ENCODE data around the gene ATXN2L.
"Not testable (repeated sequence)": the region's sequence is repeated elsewhere in the genome, so short reads cannot be mapped to it uniquely, and the experiment has no call there.

ATXN2L gene

DNA sequence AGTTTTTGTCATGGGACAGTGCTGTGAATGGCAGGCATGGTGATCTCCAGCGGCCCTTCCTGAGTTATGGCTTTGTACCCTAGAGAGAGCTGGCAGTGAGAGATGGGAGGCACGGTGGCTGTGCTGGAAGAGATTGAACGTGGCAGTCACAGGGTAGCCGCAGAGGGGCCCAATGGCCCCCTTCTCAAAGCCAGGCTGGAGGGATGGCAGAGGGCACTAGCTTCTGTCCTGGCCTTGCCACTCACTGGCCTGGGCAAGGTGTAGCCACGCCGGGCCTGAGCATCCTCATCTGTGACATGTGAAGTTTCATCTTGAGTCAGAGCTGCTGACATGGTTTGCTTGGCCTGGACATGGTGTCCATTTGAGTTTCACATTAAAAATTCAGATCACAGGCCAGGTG lies 51.6 kb downstream of the ATXN2L start:
- DNase-seq = no peak

DNA sequence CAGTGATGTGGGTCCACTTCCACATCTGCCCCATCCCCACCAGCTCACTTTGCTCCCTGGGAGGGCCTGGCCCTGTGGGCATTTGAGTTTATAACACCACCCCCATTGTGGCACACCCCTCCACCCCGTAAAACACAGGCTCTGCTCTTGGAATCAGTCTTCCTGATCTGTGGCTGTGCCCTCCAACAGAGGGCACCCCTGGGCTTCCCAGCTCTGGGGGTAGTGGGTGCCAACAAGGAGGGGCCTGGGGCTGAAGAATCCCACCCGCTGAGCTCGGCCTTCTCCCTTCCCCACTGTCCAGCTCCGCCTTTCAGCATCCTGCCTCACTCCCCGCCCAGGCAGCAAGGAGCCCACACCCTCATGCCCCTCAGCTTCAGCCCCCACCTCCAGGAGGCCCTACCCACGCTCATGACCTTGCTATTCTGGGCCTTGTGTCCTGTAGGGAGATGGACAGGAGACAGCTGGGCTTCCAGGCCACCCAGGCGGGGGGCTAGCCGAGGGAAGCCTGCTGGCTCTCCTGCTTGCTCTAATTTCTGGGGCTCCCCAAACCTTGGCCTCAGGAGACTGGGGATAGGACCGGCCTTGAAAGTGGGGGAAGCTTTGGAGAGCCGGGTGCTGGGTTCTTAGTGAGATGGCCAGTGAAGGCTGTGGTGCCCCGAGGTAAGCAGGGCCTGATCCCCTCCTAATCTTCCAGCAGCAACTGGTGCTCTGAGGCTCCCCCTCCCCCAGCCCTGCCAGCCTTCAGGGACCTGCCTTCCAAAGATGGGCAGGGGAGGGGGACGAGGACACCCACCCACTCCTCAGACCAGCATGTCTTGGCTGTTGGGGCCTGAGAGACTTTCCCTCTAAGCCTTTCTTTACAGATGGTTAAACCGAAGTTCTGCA lies 52.6 kb downstream of the ATXN2L start:
- no peak for DNase-seq

DNA sequence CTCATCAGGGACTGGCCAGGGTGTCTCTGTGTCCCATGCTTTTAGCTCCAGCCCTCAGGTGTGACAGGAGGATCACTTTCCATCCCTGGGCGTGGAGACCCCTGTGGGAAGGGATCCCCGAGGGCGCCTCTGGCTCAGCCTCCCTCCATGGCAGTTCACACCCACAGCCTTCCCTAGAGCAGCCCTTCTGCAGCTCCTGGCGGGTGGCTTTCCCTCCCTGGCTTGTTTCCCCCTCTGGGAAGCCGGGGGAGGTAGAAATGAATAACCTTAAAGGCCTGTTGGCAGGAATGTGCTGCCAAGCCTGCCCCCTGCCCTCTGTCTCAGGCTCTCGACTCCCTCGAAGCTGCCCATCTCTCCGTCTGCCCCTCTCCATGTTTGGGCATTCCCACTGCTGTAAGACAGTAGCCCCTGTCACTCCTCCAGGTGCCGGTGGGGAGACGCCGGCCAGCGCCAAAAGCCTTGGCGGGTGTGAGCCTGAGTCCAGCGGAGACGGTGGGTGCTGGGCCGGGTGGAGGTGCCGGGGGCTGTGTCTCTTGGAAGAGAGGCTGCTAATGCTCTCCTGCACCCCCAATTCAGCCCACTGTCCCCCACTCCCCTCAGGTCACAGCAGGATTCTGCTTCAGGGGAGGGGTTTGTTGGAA lies 53.3 kb downstream of the ATXN2L start:
- no peak for DNase-seq

DNA sequence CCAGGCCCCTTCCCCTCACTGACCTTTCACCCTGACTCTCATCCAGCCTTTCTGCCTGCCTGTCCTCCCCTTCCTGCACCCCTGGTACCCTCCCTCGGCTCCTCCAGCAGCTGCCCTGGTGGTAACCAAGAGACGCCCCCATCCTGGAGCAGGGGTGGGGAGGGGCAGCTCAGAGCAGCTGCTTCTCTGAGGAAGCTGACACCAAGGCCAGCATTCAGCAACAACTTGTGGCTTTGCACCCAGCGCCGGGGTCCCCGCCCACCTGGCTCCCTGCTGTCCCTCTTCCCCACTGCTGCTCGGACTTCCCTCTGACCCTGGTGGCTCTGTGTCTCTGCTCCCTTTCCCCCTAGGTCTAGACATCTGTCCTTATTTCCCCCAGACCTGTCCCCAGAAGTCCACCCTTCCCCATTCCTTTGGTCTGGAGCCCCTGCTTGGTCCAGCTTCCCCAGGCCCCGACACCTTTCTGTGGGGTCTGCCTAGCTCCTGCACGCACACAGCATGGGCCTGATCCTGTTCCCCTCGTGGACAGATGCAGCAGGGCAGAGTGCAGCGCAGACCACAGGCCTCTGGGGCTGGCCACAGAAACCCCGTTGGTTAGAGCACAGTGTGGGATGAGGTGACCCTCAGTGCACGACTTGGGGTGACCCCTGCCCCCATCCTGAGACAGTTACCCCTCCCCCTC lies 54.3 kb downstream of the ATXN2L start:
- DNase-seq = no peak

DNA sequence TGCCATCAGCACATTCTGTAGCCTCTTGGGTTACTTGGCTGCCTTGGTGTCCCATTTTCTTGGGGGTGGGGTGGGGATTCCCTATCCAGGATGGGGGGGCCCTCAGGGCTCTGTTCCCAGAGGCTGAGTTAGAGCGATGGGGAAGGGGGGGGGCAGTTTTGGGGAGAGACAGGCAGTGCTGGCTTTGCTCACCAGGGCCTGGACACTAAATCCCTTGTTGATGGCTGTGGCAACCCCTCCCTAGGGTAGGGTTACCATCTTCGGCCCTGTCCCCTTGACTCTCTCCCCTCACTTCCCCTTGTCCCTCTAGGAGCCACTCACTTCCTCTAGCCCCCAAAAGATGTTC lies 54.8 kb downstream of the ATXN2L start:
- no peak for DNase-seq

DNA sequence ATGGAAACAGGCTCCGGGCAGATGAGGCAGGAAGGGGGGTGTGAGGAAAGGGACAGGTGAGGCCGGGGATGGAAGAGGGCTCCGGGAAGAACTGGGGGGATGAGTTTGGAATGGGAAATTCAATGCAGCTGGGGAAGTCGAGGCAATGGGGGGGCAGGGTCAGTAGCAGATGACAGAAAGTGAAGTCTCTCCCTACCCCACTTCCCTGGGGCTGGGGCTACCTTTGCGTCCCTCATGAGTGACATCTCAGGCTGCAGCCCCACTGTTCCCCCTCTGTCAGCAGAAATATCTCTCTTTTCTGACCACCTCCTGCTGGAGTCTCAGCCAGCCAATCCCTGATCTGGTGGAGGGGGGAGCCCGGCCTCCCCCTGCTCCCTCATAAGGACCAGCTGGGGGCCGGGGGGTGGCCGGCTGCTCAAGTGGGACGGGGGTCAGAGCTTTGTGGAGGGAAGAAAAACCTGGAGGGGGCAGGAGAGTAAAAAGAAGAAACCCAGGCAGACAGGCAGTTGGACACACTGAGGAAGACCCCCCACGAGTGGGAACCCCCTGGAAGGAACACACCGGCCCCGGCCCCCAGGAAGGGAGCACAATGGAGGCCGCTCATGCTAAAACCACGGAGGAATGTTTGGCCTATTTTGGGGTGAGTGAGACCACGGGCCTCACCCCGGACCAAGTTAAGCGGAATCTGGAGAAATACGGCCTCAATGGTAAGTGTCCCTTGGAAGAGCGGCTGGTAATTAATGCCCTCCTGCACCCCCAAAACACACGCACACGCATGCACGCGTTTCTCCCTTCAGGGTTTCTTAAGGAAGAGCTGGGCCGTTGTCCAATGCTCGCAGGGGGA lies 55.5 kb downstream of the ATXN2L start, which contains the start of gene ATP2A1:
Gene ATP2A1, plus strand, starts transcription at position 406 of the 844 bp plus-strand sequence. Its CDS starts 184 bp downstream, at position 590.
- no peak for DNase-seq

DNA sequence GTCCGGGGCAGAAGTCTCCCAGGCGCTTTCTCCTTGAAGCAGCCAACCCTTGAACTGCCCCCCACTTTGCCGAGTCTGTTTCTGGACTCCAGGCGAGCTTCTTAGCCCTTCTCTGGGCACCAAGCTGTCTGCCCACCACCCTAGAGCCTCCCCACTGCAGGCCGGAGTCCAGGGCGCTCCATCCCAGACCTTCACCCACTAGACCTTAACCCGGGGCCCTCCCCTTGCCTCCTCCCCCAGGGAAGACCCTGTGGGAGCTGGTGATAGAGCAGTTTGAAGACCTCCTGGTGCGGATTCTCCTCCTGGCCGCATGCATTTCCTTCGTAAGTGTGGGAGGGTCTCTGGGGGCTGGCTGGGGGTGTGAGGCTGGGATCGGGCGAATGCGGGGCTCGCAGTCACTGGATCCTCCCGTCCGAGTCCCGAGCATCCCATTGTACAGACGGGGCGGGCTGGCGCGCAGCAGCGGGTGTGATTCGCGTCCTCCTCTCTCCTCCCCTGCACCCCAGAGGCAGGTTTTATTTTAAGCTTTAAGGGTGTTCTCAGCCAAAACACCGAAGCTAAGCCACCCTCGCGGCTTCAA lies 56.6 kb downstream of the ATXN2L start:
- DNase-seq = no peak

DNA sequence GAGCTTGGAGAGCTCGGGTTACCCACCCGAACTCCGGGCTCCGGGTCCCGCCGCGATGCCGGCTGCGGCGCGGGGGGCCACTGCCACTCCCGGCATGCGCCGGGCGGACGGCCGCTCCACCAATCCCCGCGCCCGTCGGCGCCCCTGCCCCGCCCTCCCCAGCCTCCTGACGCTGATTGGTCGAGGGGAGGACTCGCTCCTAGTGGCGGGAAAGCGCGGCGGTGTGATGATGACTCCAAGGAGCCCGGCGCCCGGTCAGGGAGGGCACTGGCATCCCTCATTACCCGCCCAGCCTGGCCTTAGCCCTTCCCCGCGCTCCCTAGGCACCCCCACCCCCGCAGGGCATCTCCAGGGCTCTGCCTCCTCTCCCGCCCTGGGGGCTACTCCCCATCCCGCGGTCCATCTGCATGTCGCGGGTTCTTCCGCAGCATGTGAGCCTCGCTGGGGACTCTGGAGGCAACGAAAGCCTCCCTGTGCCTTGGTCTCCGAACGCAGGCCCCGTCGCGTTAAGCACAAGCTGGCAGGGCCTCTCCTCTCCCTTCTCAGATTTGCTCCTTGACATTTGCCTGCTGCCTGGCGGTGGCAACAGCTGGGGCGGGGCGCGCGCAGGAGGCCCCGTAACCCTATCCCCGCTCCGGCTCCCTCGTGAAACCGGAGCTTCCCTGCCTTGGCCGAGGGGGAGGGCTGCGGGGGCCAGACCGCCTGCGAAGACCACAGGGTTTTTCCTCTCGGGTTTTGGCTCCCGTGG lies 57.2 kb downstream of the ATXN2L start:
- DNase-seq = peak; percentile 86

DNA sequence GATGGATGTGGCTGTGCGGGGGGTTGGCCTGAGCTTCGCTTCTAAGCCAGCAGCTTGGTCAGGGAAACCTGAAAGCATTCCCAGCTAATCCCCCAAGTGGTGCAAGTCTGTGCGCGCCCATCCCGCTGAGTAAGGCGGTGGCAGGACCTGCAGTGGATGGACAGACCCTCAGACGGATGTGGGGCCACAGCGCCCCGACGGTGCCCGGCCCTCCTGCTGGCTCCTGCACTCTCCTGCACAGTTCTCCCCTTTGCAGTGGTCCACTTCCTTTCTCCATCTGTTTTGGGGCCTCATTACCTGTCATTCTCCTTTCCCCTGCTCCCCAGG lies 57.8 kb downstream of the ATXN2L start:
- no peak for DNase-seq

DNA sequence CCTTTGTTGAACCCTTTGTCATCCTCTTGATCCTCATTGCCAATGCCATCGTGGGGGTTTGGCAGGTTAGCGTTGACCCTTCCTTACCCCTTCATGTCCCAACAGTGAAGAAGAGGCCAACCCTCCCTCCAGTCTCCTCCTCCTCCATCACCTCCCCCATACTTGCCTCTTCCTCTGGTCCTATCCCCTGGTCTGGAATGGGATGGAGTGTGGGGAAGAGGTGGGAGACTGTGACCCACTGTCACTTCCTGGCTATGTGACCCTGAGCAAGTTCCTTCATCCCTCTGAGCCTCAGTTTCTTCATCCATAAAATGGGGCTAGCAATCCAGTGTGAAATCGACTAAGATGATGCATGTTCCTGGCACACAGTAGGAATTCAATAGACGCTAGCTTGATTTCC lies 58.2 kb downstream of the ATXN2L start:
- no peak for DNase-seq

DNA sequence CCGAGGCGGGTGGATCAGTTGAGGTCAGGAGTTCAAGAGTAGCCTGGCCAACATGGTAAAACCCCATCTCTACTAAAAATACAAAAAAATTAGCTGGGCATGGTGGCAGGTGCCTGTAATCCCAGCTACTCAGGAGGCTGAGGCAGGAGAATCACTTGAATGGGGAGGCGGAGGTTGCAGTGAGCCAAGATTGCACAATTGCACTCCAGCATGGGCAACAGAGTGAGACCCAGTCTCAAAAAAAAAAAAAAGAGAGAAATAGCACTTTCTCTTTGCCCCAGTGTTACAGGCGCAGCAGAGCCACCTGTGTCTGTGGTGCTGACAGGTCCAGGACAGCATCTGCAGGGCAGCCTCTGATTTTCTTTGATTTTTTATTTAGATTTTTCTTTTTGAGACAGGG lies 58.8 kb downstream of the ATXN2L start:
- not testable (repeated sequence) for DNase-seq

DNA sequence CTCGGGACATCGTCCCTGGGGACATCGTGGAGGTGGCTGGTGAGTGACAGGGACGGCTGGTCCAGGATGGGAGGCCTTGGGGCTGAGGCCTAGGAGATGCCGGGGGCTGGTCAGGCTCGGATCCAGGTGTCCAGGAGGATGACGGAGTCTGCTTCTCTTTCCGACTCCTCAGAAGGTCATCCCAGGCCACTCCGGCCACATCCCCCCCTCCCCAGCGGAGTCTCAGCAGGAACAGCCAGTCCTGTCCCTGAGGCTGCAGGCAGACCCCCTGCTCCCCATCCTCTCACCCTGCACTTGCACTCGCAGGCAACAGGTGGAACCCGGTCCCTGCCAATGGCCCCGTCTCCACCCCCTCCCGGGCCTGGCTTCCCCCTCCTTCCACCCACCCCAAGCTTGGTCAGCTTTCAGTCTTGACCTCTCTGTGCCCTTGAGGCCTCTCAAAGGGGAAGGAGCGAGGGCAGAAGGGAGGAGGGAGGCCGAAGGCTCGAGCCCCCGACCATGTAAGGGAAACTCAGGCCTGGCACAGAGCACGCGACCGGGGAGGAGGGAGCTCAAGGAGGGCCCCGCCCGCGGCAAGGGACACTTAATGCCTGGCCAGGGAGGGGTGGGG lies 59.9 kb downstream of the ATXN2L start:
- DNase-seq = no peak

DNA sequence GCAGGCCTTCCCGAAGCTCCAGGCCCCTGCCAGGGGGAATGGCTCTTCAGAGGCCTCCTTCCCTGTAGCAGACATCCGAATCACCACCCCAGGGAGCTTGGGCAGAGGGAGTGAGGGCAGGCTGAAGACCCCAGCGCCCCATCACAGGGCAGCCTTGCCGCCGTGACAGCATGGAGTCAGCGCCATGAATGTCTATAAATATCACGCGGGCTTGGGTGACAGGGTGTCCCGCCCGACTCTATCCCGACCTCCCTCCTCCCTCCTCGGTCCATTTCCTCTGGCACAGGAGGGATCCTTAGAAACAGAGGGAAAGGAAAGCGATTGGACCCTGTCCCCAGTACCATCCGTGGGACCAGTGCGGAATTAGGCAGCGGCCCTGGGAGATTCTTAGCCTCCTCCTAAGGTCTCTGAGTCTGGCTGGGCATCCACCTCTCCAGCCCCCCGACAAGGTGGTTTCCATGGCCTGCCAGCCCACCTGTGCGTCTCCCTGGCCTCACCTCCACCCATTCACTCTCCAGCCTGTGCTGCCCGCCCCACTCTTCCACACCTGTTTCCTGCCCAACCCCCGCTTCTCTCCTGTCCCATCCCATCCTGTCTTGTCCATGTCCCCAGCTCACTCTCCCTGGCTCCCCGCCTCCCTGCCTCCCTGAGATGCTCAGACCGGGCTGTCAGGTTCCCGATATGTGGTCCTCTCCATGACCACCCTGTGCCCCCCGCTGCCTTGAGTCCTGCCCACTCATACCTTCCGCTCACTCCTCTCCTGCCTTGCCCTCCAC lies 60.6 kb downstream of the ATXN2L start:
- no peak for DNase-seq

DNA sequence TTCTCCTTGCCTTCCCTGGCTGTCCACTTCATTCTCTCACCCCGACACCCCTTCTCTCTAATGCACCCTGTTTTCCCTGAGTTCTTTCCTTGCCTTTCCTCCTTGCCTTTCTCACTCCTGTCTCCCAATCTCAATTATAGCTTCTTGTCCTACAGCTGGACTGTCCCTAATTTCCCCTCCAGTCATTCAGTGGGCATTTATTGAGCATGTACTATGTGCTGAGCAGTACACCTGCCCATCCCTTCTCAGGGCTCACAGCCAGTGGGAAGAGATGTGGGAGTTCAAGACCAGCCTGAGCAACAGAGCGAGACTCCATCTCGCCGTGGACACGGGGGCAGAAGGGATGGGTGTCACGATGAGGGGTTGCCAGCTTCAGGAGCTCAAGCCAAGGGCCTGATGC lies 61.2 kb downstream of the ATXN2L start:
- no peak for DNase-seq

Data from inflammatory macrophage treated with lipopolysaccharide for 4 hours (primary cell).